GM10248 (cell line): Measurements from ENCODE around the gene JARID2.

ENCODE experiments used
- CTCF ChIA-PET: fragments of 300-600 bp; sonication (Branson Sonifier 250); formaldehyde crosslinking; extraction: SDS; loops from one replicate; lab custom pipeline; 2021; ENCODE audit warnings: antibody characterized with exemption; lab: Yijun Ruan, JAX
- POLR2A ChIA-PET: fragments of 350-650 bp; sonication (Branson Sonifier 250); formaldehyde crosslinking; extraction: SDS; loops from one replicate; lab custom pipeline; 2020; ENCODE audit warnings: antibody characterized with exemption; lab: Yijun Ruan, JAX
- DNase-seq: peaks from one replicate; pipeline ENCODE4 v3.0.0; 2012; ENCODE audit errors: extremely low spot score
- TF ChIP-seq, protein P1 (sequence below): IDR thresholded peaks from 2 replicates; pipeline ENCODE4 v1.5.1; 2012; ENCODE audit warnings: mild to moderate bottlenecking, low read depth; ENCODE audit errors: extremely low read depth, missing control alignments, control extremely low read depth

Gene JARID2

DNA sequence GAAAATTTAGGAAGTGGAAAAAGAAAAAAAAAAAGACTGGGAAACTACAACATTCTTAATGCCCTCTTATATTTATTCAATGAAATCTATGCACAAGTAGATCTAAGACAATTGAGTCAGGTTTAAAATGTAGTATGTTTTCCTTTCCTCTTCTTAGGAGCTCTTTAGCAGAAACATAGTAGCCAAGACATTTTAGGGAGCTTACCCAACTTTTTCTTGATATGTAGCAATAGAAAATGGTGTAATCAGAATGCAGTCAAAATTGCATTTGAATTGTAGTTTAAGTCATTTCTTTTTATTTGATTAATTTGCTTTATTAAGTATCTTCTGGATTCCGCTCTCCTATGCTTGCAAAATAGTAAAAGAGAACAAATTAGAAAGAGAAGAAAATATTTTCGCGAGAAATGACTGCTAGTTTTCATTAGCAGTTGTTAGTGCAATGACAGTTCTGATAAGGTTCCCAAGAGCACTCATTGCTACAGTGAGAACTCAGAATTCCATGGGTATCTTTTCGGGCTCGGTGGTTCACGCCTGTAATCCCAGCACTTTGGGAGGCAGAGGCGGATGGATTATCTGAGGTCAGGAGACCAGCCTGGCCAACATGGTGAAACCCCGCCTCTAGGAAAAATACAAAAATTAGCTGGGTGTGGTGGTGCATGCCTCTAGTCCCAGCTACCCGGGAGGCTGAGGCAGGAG lies 52.2 kb downstream of the JARID2 start:
- TF ChIP-seq, protein P1, sequence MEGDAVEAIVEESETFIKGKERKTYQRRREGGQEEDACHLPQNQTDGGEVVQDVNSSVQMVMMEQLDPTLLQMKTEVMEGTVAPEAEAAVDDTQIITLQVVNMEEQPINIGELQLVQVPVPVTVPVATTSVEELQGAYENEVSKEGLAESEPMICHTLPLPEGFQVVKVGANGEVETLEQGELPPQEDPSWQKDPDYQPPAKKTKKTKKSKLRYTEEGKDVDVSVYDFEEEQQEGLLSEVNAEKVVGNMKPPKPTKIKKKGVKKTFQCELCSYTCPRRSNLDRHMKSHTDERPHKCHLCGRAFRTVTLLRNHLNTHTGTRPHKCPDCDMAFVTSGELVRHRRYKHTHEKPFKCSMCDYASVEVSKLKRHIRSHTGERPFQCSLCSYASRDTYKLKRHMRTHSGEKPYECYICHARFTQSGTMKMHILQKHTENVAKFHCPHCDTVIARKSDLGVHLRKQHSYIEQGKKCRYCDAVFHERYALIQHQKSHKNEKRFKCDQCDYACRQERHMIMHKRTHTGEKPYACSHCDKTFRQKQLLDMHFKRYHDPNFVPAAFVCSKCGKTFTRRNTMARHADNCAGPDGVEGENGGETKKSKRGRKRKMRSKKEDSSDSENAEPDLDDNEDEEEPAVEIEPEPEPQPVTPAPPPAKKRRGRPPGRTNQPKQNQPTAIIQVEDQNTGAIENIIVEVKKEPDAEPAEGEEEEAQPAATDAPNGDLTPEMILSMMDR, result no peak
- DNase-seq, result no peak
- ChIA-PET CTCF (no interaction called here), POLR2A (interaction anchor here (0.6 to 0.7 kb wide), 3 partner anchors 10 to 31 kb away, joined by 3 to 4 read pairs (median 4); no protein-coding TSS in a partner anchor)

DNA sequence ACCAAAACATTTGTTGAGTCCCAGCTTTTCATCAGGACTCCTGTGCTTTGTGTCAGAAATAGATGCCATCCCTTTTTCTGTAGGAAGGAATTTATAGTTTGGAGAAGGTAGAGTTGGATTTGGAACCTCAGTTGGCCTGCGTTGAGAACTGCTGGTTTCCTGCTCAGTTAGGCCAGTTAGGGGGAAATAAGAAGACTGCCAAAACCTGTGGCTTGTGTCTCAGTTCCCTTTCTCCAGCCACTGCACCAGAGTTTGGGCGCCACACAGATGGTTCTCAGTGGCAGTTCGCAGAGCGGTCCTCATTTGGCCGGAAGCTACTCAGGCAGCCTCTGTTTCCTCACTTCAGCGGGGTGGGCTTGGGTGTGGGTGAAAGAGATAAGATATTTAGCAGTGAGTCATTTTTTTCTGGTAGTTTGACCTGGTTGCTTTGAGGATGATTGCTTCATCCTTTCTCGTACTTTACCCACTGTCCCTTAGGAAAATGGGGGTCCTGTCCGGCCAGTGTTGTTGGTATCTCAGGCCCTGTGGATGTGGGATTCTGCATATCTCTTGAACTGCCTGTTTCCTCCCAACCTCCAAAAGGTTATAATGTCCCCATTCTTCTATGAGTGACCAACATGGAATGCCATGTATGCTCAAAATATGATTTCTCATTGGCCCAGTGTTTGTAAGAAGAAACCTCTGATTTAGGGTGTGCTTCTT lies 53.7 kb downstream of the JARID2 start:
- DNase-seq, result peak; percentile 77

DNA sequence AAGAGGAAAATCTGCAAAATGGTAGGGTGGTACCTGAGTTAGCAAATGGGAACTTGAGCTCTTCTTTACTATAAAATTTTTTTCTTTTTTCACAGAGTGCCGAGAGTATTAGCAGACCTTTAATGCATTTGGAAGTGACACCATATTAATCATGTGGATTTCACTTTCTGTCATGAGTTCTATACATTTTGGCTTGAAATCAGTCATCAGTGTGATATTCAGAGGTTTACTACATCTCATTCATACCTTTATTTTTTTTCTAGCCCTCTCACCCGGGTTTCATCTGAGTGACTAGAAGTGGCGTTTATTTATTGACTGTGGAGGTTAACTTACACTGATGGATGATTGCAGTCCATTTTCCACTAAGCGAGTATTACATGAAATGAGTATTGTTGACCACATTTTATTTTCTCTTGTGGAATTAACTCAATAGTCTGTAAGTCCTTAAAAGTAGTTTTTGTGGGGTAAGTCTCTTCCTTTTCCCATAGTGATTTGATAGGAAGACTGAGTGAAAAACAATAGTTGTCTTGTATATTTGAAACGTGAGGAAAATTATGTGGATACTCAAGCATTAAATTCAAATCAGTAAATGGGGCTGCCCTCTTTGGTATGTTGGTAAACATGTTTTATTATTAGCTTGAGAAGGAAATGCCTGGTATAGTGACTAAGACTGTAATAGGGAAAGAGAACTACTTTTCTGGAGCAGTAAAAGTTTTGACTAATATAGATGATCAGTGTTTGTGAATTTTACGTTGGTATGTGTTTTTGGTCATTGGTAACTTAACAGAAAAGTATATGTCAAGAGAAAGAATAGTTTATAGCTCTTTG lies 55.5 kb downstream of the JARID2 start:
- ChIA-PET POLR2A (no interaction called here), CTCF (interaction anchor here (1.3 kb wide), 2 partner anchors 13 to 21 kb away, joined by 3 read pairs; no protein-coding TSS in a partner anchor)
- TF ChIP-seq, protein P1, result no peak
- DNase-seq, result peak; percentile 41

More for the DNA sequence above, 53.7 kb downstream of the JARID2 start:
- ChIA-PET POLR2A (no interaction called here), CTCF (interaction anchor here (1.3 to 1.6 kb wide), 2 partner anchors 19 to 90 kb away, joined by 3 read pairs; no protein-coding TSS in a partner anchor)
- TF ChIP-seq, protein P1, result no peak

DNA sequence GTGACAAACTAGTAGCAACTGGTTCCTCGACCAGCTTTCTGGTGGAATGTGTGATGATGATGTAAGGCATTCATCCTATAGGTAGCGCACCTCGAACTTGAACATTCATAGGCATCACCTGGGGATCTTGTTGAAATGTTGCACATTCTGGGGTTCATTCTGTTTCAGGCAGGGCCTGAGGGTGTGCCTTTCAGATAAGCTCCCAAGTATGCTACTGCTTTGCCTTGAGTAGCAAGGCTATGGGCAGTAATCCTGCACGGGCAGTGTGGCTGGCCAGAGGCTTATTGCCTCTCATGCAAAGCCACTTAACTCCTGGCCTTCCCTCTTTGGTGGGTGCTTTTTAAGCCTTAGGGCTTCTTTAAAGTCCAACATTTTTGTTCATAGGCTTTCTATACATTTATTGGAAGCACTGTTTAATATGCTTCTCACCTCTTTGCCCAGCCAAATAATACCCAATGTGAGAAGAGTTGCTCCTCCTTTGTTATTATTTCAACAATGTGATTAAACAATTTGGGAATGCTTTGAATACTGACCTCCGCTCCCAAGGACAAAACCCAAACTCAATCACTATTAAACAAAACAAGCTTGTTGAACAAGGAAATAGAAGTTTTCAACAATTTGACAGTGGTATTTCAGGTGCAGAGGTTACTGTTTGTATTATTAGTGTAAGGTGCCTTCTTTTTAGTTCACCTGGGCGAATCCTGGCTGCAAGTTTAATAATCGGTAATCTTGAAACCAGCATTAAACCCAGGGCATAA lies 57.5 kb downstream of the JARID2 start:
- CTCF ChIA-PET, result interaction anchor here (1.2 to 2.0 kb wide), 5 partner anchors 14 to 46 kb away, joined by 3 to 7 read pairs (median 3); no protein-coding TSS in a partner anchor
- POLR2A ChIA-PET, result interaction anchor here (0.6 kb wide), 1 partner anchor 36 kb away, joined by 3 read pairs; no protein-coding TSS in a partner anchor
- TF ChIP-seq, protein P1, result no peak
- no peak for DNase-seq

DNA sequence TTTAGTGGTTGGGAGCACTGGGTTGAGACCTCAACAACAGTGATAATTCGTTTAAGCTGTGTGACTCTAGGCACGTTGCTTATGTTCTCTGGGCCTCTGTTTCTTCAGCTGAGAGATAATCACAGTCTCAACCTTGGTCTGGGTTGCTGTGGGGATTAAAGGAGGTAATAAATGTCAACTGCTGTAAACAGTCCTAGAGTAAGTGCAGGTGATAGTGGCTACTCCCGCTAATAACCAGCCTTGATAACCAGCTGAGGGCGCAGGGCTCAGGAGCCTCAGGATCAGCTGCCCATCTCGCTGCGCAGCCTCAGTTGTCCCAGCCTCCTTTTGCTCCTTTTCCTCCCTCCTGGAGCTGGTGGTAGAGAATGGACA lies 58.0 kb downstream of the JARID2 start:
- ChIA-PET POLR2A (no interaction called here), CTCF (interaction anchor here (1.2 to 2.0 kb wide), 4 partner anchors 14 to 45 kb away, joined by 3 to 7 read pairs (median 4); no protein-coding TSS in a partner anchor)
- no peak for DNase-seq
- TF ChIP-seq, protein P1, result no peak
